GM10266 (cell line): ENCODE data around the gene SYNJ2.

Experiments
- DNase-seq: peaks from one replicate; pipeline ENCODE4 v3.0.0; 2012; ENCODE audit errors: extremely low spot score
- CTCF ChIP-seq: IDR thresholded peaks from 2 replicates; pipeline ENCODE4 v1.5.1; 2012; ENCODE audit warnings: mild to moderate bottlenecking, low read depth; ENCODE audit not compliant: control insufficient read depth, insufficient read depth; ENCODE audit errors: missing control alignments

Gene SYNJ2

DNA sequence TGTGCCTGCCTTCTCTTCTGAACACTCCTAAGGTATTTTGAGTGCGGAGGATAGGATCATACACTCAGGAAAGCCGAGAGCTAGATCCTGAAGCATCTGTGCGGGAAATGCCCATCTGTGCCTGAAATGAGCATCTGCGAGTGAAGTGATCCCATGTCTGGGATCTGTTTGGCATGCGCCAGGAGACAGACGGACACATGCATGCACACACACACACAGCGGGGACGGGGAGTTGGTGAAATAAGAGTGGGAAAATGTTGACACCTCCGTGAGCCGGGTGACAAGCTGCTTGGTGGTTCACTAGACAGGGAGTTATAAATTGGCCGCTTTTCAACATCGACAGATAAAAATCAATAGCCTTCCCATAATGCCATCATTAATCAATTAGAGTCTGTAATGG, 13.8 kb downstream of the SYNJ2 start:
- no peak for TF ChIP-seq CTCF
- no peak for DNase-seq

GRCh38 chr6:157996201-157996712, 14.6 kb downstream of the SYNJ2 start:
- no peak for TF ChIP-seq CTCF
- DNase-seq: no peak

GRCh38 chr6:157996918-157997702, 15.4 kb downstream of the SYNJ2 start:
- DNase-seq: no peak
- no peak for TF ChIP-seq CTCF

DNA sequence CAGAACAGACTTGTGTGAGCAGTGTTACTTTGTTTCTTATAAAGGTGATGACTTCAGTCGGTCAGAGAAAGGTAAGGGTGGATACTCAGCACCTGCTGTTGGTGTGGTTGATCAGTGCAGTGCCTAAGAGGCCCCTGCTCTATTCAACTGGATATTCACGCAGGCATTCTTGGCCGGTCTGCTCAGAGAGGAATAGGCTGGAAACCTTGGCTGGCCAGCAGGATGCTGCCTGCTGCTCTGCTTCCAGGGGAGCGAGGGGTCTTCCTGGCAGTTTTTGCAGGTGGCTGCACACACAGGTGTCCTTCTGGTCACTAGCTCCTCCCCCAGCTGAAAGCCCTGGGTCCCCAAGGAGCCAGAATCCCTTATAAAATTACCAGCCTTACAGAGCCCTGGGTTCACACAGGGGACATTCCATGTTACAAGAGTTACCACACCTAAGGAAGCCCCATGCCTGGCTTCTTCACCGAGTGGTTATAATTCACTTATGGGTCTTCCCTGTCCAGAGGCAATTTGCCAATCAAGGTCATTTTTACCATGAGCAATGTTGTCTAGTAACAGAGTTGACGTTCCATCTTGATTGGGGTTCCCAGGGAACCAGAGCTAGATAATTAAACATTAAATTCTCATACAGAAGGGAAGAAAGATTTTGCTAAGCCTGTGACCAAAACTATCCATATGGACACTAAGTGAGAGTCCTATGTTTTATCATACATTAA, 16.4 kb downstream of the SYNJ2 start:
- DNase-seq: no peak
- no peak for TF ChIP-seq CTCF

GRCh38 chr6:157998707-157999167, 17.1 kb downstream of the SYNJ2 start:
- no peak for DNase-seq
- no peak for TF ChIP-seq CTCF

DNA sequence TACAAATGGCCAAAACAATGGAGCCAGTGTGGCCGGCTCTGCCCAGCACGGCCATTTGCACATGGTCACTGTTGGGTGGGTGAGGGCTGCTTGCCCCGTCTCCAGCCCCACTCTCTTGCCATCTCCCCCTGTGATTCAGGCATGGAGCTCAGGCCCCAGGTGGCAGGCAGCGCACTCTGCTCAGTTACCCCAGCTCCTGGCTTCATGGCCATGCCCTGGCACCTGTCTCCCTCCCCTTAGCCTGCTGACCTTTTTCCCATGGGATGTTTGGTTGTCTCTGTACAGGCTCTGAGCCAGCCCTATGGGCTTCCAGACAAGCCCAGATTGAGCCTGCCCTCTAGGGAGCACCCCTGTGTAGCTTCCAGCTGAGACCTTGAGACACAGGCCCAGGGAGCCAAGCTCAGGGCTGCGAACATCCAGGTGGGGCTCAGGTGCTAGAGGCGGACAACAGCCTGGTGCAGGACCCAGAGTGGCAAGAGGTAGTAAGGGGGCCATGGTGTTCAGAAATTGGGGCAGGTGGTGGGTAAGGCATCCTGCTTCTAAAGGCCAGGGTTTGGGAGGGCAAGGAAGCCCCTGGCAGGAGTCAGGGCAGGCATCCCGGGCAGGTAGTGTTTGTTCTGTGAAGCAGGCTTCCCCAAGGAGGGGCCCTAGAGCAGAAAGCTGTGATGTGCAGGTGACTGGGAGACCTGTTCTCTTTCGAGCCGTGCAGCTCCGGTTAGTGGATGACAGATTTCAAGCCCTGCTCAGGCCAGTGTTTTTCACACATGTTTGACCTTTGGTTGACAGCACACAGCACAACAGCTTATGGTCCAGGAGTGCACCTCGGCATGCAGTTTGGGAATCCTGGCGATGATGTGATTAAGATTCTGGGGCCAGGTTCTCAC, 17.7 kb downstream of the SYNJ2 start:
- no peak for TF ChIP-seq CTCF
- no peak for DNase-seq
